ENCODE results near the gene ABHD14A. TPM values are rescaled to one million over a fixed set of nuclear protein-coding genes. Genes with fewer than 3 reads are reported as not detected.

The ABHD14A gene
- total RNA-seq, 2 donors from 2014 or later = 55.3 to 58.5 TPM

DNA sequence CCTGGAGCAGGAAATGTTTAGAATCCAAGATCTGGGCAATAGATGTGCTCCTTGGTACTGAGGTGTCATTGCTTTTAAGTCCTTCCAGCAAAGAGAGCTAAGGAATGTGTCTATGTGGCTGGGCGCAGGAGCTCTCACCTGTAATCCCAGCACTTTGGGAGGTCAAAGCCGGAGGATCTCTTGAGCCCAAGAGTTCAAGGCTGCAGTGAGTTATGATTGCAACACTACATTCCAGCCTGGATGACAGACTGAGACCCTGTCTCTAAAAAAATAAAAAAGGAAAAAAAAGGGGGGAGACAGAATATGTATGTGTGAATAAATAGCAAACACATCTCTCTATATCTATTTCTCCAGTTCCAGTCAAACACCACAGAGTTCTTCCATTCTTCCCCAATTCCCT is 24.0 kb upstream of the ABHD14A start:
- Histone ChIP-seq H3K4me1 (replicated peaks) (peaks cover under 1% of the 10 kb centered on the region), H3K27ac (no peak overlapping the region), H3K27me3 (replicated peaks; ENCODE audit: insufficient read depth) (no peaks in the 10 kb centered on the region), H3K36me3 (no peaks in the 10 kb centered on the region), H3K4me3 (no peak overlapping the region), H3K9me3 (no peaks in the 10 kb centered on the region)
- TF ChIP-seq, protein P1, sequence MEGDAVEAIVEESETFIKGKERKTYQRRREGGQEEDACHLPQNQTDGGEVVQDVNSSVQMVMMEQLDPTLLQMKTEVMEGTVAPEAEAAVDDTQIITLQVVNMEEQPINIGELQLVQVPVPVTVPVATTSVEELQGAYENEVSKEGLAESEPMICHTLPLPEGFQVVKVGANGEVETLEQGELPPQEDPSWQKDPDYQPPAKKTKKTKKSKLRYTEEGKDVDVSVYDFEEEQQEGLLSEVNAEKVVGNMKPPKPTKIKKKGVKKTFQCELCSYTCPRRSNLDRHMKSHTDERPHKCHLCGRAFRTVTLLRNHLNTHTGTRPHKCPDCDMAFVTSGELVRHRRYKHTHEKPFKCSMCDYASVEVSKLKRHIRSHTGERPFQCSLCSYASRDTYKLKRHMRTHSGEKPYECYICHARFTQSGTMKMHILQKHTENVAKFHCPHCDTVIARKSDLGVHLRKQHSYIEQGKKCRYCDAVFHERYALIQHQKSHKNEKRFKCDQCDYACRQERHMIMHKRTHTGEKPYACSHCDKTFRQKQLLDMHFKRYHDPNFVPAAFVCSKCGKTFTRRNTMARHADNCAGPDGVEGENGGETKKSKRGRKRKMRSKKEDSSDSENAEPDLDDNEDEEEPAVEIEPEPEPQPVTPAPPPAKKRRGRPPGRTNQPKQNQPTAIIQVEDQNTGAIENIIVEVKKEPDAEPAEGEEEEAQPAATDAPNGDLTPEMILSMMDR (IDR thresholded peaks at IDR 0.05) = no peak
- TF ChIP-seq POLR2AphosphoS5 (IDR thresholded peaks at IDR 0.05) (no peak), POLR2A (IDR thresholded peaks at IDR 0.05) (no peak)
- intact Hi-C loops (cut with DNase I) = no loop called here
- DNase-seq (ENCODE audit: low spot score) = no peak
- WGBS = 90% methylated on average over 2 of the region's 2 CpGs

DNA sequence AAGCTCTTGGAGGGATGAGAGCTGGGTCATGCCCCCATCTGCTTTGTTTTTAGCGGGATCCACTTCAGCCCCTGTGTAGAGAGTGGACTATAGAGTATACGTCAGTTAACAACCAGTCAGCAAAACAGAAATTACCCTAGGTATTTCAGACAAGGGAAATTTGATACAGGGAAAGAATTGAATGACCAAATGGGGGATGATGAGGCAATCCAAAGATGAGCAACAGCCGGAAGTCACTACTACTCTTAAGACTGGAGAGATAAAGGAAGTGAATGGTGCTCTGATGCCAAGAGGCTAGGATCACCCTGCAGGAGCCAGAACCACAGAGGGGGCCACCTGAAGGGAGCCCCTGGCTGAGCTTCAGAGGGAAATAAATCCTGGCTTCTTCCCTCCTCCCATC is 21.4 kb upstream of the ABHD14A start:
- Histone ChIP-seq H3K9me3 (no peaks in the 10 kb centered on the region), H3K4me1 (replicated peaks) (peaks cover 8% of the 10 kb centered on the region), H3K4me3 (no peak overlapping the region), H3K27me3 (replicated peaks; ENCODE audit: insufficient read depth) (no peaks in the 10 kb centered on the region), H3K27ac (no peak overlapping the region), H3K36me3 (no peaks in the 10 kb centered on the region)
- intact Hi-C loops (cut with DNase I) = no loop called here
- no peak for TF ChIP-seq POLR2AphosphoS5 (IDR thresholded peaks at IDR 0.05)
- TF ChIP-seq POLR2A (IDR thresholded peaks at IDR 0.05) = no peak
- TF ChIP-seq, protein P1 (IDR thresholded peaks at IDR 0.05) = no peak
- 67% methylated on average over 3 of the region's 3 CpGs for WGBS
- no peak for DNase-seq (ENCODE audit: low spot score)

DNA sequence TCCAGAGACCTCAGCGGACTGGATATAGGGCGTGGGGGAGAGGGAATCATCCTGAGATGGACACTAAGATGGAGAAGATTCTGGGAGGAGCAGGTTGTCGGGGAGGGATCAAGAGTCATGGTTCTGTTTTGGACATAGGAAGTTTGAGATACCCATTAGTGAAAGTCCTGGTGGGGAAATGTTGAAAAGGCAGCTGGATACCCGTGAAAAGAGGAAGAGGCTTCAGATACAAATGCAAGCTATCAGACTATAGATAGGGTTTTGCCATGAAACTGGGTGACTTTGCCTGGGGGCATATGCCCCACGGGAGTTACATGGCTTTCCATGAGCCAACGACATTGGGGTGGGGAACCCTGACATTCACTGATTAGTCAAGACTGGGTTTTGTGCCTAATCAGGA is 20.8 kb upstream of the ABHD14A start:
- Histone ChIP-seq H3K27ac (no peak overlapping the region), H3K4me3 (no peak overlapping the region), H3K36me3 (no peaks in the 10 kb centered on the region), H3K27me3 (replicated peaks; ENCODE audit: insufficient read depth) (no peaks in the 10 kb centered on the region), H3K9me3 (no peaks in the 10 kb centered on the region), H3K4me1 (replicated peaks) (peaks cover 8% of the 10 kb centered on the region)
- TF ChIP-seq POLR2A (IDR thresholded peaks at IDR 0.05) (no peak), POLR2AphosphoS5 (IDR thresholded peaks at IDR 0.05) (no peak)
- TF ChIP-seq, protein P1 (IDR thresholded peaks at IDR 0.05) = no peak
- 83% methylated on average over 6 of the region's 6 CpGs for WGBS
- intact Hi-C loops (cut with DNase I) = no loop called here
- no peak for DNase-seq (ENCODE audit: low spot score)

DNA sequence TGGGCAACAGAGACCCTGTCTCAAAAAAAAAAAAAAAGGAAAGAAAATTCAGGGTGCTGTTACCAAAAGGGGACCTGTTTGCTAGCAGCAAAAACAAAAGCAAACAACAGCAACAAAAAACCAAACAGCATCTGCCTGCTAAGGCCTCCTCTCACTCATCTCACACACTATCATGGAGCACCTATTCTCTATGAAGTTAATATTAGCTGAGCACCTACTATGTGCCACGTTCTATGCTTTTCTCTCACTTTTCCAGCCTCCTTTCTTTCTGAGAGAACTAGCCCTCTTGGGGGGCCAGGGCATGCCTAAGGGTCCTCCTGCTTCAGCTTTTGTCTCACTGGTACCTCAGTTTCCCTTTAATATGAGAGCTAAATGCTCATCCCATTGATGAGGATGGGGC is 20.2 kb upstream of the ABHD14A start:
- no peak for DNase-seq (ENCODE audit: low spot score)
- TF ChIP-seq POLR2A (IDR thresholded peaks at IDR 0.05) (no peak), POLR2AphosphoS5 (IDR thresholded peaks at IDR 0.05) (no peak)
- TF ChIP-seq, protein P1 (IDR thresholded peaks at IDR 0.05) = no peak
- no peaks in the 10 kb centered on the region for H3K9me3 ChIP-seq
- H3K4me1 ChIP-seq (replicated peaks) = peaks cover 8% of the 10 kb centered on the region
- 74% methylated on average over 1 of the region's 1 CpG for WGBS
- no peaks in the 10 kb centered on the region for H3K27me3 ChIP-seq (replicated peaks; ENCODE audit: insufficient read depth)
- intact Hi-C loops (cut with DNase I) = no loop called here
- H3K27ac ChIP-seq = no peak overlapping the region
- H3K36me3 ChIP-seq = no peaks in the 10 kb centered on the region
- H3K4me3 ChIP-seq = no peak overlapping the region

DNA sequence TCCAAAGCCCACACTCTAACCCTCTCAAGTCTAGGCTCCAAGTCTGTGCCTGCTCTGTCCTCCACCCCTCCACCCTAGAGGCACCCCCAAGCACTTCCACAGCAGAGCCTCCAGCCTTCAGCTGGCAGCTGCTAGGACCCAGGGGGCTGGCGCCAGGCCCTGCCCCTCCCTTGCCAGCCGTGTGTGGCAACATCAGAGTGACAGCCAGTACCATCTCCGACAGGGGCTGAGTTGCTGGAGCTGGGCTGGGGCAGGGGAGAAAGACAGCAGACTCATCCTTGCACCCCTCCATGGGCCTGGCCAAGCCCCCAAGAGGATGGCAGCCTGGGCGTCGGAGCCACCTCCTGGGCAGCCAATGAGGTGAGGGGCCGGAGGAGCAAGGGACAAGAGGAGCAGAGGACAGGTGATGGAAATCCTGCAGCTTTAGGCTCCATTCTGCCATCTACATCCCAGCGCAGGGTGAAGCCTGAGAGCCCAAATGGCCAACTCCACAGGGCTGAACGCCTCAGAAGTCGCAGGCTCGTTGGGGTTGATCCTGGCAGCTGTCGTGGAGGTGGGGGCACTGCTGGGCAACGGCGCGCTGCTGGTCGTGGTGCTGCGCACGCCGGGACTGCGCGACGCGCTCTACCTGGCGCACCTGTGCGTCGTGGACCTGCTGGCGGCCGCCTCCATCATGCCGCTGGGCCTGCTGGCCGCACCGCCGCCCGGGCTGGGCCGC is 19.5 kb upstream of the ABHD14A start, which contains the start of gene GPR62:
GPR62 (plus strand) TSS at position 207 of the 718 bp plus-strand sequence; CDS start at position 479, 272 bp downstream.
- Histone ChIP-seq H3K27ac (peak within 1 kb of the TSS; percentile 69 to 73), H3K9me3 (no peaks in the 10 kb centered on the region), H3K4me1 (replicated peaks) (peaks cover 8% of the 10 kb centered on the region), H3K36me3 (no peaks in the 10 kb centered on the region), H3K4me3 (peak within 1 kb of the TSS; percentile 29 to 35), H3K27me3 (replicated peaks; ENCODE audit: insufficient read depth) (no peaks in the 10 kb centered on the region)
- intact Hi-C loops (cut with DNase I) = no loop called here
- WGBS = 39% methylated on average over 31 of the region's 33 CpGs
- DNase-seq (ENCODE audit: low spot score) = no peak
- TF ChIP-seq POLR2AphosphoS5 (IDR thresholded peaks at IDR 0.05) (no peak), POLR2A (IDR thresholded peaks at IDR 0.05) (no peak)
- TF ChIP-seq, protein P1 (IDR thresholded peaks at IDR 0.05) = no peak
